Astrocyte (in vitro differentiated cells and primary cell): Measurements from ENCODE around the gene BAZ1B. TPM values are rescaled to one million over a fixed set of nuclear protein-coding genes. Genes with fewer than 3 reads are reported as not detected.
"Not testable (repeated sequence)": the region's sequence is repeated elsewhere in the genome, so short reads cannot be mapped to it uniquely, and the experiment has no call there.

Experiments used
- DNase-seq: peaks from one replicate; pipeline ENCODE4 v3.0.0-alpha.2; 2010; ENCODE audit warnings: low read depth
- FAIRE-seq: peaks from 2 replicates; lab custom pipeline; 2011; peaks lifted over from hg19 to GRCh38; lab: Jason Lieb, UNC
- H2AFZ ChIP-seq: 2 replicates; pipeline ENCODE4 v1.6.0; 2012; ENCODE audit warnings: low read depth, low read length, inconsistent platforms
- H3K27ac ChIP-seq: 2 replicates; pipeline ENCODE4 v1.5.1; 2011; ENCODE audit warnings: low read depth, low read length, inconsistent platforms
- H3K27me3 ChIP-seq: 2 replicates; pipeline ENCODE4 v1.6.0; 2011; ENCODE audit warnings: low read length, inconsistent platforms; ENCODE audit not compliant: insufficient read depth
- H3K36me3 ChIP-seq: 2 replicates; pipeline ENCODE4 v1.5.1; 2011; ENCODE audit warnings: low read length, inconsistent platforms; ENCODE audit not compliant: insufficient read depth
- H3K4me1 ChIP-seq: 2 replicates; pipeline ENCODE4 v1.5.1; 2011; ENCODE audit warnings: low read length, inconsistent platforms; ENCODE audit not compliant: insufficient read depth
- H3K4me2 ChIP-seq: 2 replicates; pipeline ENCODE4 v1.6.0; 2012; ENCODE audit warnings: low read length, inconsistent platforms
- H3K4me3 ChIP-seq: 2 replicates; pipeline ENCODE4 v1.5.1; 2011; ENCODE audit warnings: low read depth, mild to moderate bottlenecking, low read length, inconsistent platforms; ENCODE audit not compliant: insufficient read depth
- H3K79me2 ChIP-seq: 2 replicates; pipeline ENCODE4 v1.6.0; 2012; ENCODE audit warnings: mild to moderate bottlenecking, low read length, inconsistent platforms; ENCODE audit not compliant: insufficient read depth
- H3K9ac ChIP-seq: 2 replicates; pipeline ENCODE4 v1.6.0; 2012; ENCODE audit warnings: mild to moderate bottlenecking, low read length, inconsistent platforms
- H3K9me3 ChIP-seq: 2 replicates; pipeline ENCODE4 v1.5.1; 2012; ENCODE audit warnings: low read depth, mild to moderate bottlenecking, low read length, inconsistent platforms; ENCODE audit not compliant: insufficient read depth
- H4K20me1 ChIP-seq: 2 replicates; pipeline ENCODE4 v1.6.0; 2012; ENCODE audit warnings: low read length, inconsistent platforms; ENCODE audit not compliant: insufficient read depth
- H3K27ac Mint-ChIP-seq: one replicate; pipeline ENCODE4 v1.8.0; 2021; ENCODE audit warnings: mild to moderate bottlenecking, mixed read lengths; ENCODE audit not compliant: unreplicated experiment
- H3K27me3 Mint-ChIP-seq: one replicate; pipeline ENCODE4 v1.8.0; 2021; ENCODE audit warnings: low read depth, mixed read lengths; ENCODE audit not compliant: unreplicated experiment
- H3K36me3 Mint-ChIP-seq: one replicate; pipeline ENCODE4 v1.8.0; 2021; ENCODE audit warnings: low read depth, mixed read lengths; ENCODE audit not compliant: unreplicated experiment
- H3K4me1 Mint-ChIP-seq: one replicate; pipeline ENCODE4 v1.8.0; 2021; ENCODE audit warnings: low read depth, mixed read lengths; ENCODE audit not compliant: unreplicated experiment
- H3K4me3 Mint-ChIP-seq: one replicate; pipeline ENCODE4 v1.8.0; 2021; ENCODE audit warnings: mild to moderate bottlenecking, moderate library complexity, mixed read lengths; ENCODE audit not compliant: unreplicated experiment
- H3K9me3 Mint-ChIP-seq: one replicate; pipeline ENCODE4 v1.8.0; 2021; ENCODE audit warnings: mild to moderate bottlenecking, mixed read lengths; ENCODE audit not compliant: unreplicated experiment
- EZH2 ChIP-seq: IDR thresholded peaks from 2 replicates; pipeline ENCODE4 v1.6.1; 2012; ENCODE audit warnings: mild to moderate bottlenecking, low read length, inconsistent platforms; ENCODE audit not compliant: insufficient read depth
- total RNA-seq: library from RNA; stranded (reverse); gene quantifications from 2 replicates; pipeline ENCODE4 v1.2.1, GENCODE V29; 2021
- TF ChIP-seq, protein P1 (sequence below): IDR thresholded peaks from 2 replicates; pipeline ENCODE4 v1.5.1; 2011; ENCODE audit warnings: low read depth, mild to moderate bottlenecking, inconsistent platforms, low read length, moderate library complexity; ENCODE audit not compliant: insufficient read depth

Gene BAZ1B
- total RNA-seq, 1 donor from 2014 or later, result 62.5 TPM

DNA sequence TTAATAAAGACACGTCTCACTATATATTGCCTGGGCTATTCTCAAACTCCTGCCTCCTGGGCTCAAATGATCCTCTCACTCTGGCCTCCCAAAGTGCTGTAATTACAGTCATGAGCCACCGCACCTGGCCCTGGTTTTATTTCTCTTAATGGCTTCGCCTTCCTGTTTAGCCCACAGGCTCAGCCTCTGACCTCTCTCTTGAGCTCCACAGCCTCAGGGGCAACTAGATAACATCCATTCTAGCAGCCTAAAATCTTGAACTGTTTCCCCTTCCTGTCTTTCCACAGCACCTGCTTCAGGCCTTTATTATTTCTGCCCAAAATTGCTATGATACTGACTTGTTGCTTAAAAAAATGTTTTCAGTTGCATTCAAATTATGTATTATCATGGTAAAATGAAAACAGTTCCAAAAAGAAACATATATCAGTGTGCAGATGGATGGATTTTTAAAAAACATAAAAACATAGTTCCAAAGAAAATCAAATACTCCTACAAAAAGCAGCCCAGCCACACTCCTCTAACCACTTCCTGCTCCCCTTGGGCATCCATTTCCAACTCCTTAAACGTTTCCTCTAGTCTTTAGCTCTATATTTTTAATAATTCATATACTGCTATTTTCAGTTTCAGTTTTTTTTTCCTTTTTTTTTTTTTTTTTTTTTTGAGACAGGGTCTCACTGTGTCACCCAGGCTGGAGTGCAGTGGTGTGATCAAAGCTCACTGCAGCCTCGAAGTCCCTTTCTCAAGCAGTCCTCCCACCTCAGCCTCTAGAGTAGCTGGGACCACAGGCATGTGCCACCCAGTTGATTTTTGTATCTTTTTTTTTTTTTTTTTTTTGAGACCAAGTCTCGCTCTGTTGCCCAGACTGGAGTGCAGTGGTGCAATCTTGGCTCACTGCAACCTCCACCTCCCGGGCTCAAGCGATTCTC, 5.1 kb upstream of the BAZ1B start:
- TF ChIP-seq EZH2, result no peak
- TF ChIP-seq, protein P1, sequence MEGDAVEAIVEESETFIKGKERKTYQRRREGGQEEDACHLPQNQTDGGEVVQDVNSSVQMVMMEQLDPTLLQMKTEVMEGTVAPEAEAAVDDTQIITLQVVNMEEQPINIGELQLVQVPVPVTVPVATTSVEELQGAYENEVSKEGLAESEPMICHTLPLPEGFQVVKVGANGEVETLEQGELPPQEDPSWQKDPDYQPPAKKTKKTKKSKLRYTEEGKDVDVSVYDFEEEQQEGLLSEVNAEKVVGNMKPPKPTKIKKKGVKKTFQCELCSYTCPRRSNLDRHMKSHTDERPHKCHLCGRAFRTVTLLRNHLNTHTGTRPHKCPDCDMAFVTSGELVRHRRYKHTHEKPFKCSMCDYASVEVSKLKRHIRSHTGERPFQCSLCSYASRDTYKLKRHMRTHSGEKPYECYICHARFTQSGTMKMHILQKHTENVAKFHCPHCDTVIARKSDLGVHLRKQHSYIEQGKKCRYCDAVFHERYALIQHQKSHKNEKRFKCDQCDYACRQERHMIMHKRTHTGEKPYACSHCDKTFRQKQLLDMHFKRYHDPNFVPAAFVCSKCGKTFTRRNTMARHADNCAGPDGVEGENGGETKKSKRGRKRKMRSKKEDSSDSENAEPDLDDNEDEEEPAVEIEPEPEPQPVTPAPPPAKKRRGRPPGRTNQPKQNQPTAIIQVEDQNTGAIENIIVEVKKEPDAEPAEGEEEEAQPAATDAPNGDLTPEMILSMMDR, result no peak
- Histone ChIP-seq H3K4me3 (no peak overlapping the region), H3K79me2 (no peaks in the 10 kb centered on the region), H3K36me3 (no peaks in the 10 kb centered on the region), H3K27ac (no peak overlapping the region), H2AFZ (no peak overlapping the region), H3K4me1 (peaks cover 4% of the 10 kb centered on the region), H3K9me3 (no peaks in the 10 kb centered on the region), H3K9ac (no peak overlapping the region), H4K20me1 (no peaks in the 10 kb centered on the region), H3K4me2 (no peak overlapping the region), H3K27me3 (no peaks in the 10 kb centered on the region)
- Mint-ChIP-seq H3K27ac (no peak overlapping the region), H3K27me3 (no peaks in the 10 kb centered on the region), H3K9me3 (no peaks in the 10 kb centered on the region), H3K4me1 (peaks cover 6% of the 10 kb centered on the region), H3K36me3 (no peaks in the 10 kb centered on the region), H3K4me3 (no peak overlapping the region)
- no peak for FAIRE-seq
- DNase-seq, result no peak

DNA sequence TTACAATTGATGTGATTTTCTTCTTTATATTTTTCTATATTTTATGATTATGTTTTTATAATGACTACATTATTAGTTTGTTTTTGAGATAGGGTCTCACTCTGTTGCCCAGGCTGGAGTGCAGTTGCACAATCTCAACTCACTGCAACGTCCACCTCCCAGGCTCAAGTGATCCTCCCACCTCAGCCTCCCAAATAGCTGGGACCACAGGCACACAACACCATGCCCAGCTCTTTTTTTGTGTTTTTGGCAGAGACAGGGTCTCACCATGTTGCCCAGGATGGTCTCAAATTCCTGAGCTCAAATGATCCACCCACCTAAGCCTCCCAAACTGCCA, 4.0 kb upstream of the BAZ1B start:
- H3K9ac ChIP-seq, H3K9me3 Mint-ChIP-seq, H3K4me3 ChIP-seq, H3K27me3 Mint-ChIP-seq, H3K4me3 Mint-ChIP-seq, H3K79me2 ChIP-seq, H3K4me1 ChIP-seq, H3K27me3 ChIP-seq, H2AFZ ChIP-seq, H3K4me1 Mint-ChIP-seq, H3K4me2 ChIP-seq, FAIRE-seq, DNase-seq, H3K36me3 ChIP-seq, H4K20me1 ChIP-seq, H3K27ac ChIP-seq, H3K36me3 Mint-ChIP-seq, H3K27ac Mint-ChIP-seq, H3K9me3 ChIP-seq: not testable (repeated sequence)

DNA sequence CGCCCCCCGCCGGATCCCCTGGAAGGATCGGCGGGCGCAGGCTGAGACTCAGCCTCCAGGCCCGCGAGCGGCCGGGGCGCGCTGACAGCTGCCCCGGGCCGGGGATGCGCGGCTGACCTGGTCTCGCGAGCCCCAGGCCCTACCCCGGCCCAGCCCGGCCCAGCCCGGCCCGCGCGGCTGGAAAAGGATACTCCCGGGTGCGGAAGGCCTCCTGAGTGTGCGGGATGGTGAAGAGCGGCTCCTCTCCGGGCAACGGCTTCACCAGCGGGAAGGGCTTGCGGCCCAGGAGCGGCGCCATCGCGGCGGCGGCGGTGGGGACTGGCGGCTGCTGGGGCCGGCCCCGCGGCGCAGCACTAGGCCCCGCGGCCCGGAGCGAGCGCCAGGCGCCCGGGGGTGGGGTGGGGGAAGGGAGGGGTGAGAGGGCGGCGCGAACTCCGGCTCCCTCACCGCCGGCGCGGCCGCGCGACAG, 423 bp downstream of the BAZ1B start:
- Histone ChIP-seq H3K9ac (peak overlapping the region; percentile 84), H3K9me3 (no peaks in the 10 kb centered on the region), H3K79me2 (peaks cover 49% of the 10 kb centered on the region), H3K4me1 (peaks cover 11% of the 10 kb centered on the region), H3K4me3 (peak overlapping the region; percentile 72), H3K27ac (peak overlapping the region; percentile 85), H3K36me3 (peaks cover 3% of the 10 kb centered on the region), H4K20me1 (peaks cover 39% of the 10 kb centered on the region), H3K4me2 (peak overlapping the region; percentile 92), H2AFZ (peak overlapping the region; percentile 75), H3K27me3 (no peaks in the 10 kb centered on the region)
- no peak for TF ChIP-seq EZH2
- TF ChIP-seq, protein P1, result no peak
- no peaks in the 10 kb centered on the region for H3K9me3 Mint-ChIP-seq
- H3K27me3 Mint-ChIP-seq, result no peaks in the 10 kb centered on the region
- DNase-seq (peak; percentile 30), FAIRE-seq (no peak)
- no peak overlapping the region for H3K27ac Mint-ChIP-seq
- H3K4me1 Mint-ChIP-seq, result peaks cover 20% of the 10 kb centered on the region
- peak overlapping the region; percentile 90 for H3K4me3 Mint-ChIP-seq
- H3K36me3 Mint-ChIP-seq, result peaks cover 6% of the 10 kb centered on the region
